Measurements from ENCODE around the gene PACSIN1. TPM values are rescaled to one million over a fixed set of nuclear protein-coding genes. Genes with fewer than 3 reads are reported as not detected.

Gene PACSIN1
- total RNA-seq, 4 donors from 2014 or later, result 0.22 TPM; not detected in 3

GRCh38 chr6:34531580-34532201, 65.8 kb downstream of the PACSIN1 start:
- no peak for TF ChIP-seq CTCF (IDR thresholded peaks at IDR 0.05; ENCODE audit: low read depth)

- TF ChIP-seq CTCF (IDR thresholded peaks at IDR 0.05; ENCODE audit: low read depth), result no peak
Measured at GRCh38 chr6:34532230-34532629, 66.4 kb downstream of the PACSIN1 start.

- TF ChIP-seq CTCF (IDR thresholded peaks at IDR 0.05; ENCODE audit: low read depth), result no peak
Measured at GRCh38 chr6:34534146-34534545, 68.3 kb downstream of the PACSIN1 start.

GRCh38 chr6:34534656-34535055, 68.8 kb downstream of the PACSIN1 start:
- TF ChIP-seq CTCF (IDR thresholded peaks at IDR 0.05; ENCODE audit: low read depth), result no peak

GRCh38 chr6:34535199-34535598, 69.3 kb downstream of the PACSIN1 start:
- no peak for TF ChIP-seq CTCF (IDR thresholded peaks at IDR 0.05; ENCODE audit: low read depth)

GRCh38 chr6:34535646-34536045, 69.8 kb downstream of the PACSIN1 start:
- TF ChIP-seq CTCF (IDR thresholded peaks at IDR 0.05; ENCODE audit: low read depth), result no peak

- TF ChIP-seq CTCF (IDR thresholded peaks at IDR 0.05; ENCODE audit: low read depth), result no peak
Measured at GRCh38 chr6:34536251-34536958, 70.5 kb downstream of the PACSIN1 start.
